Uterine smooth muscle cell (primary cell): ENCODE data around the gene PDE6D. TPM values are rescaled to one million over a fixed set of nuclear protein-coding genes. Genes with fewer than 3 reads are reported as not detected.

Source experiments
- total RNA-seq: library from RNA; depleted of rRNA; stranded (reverse); fragments of >200 nt; gene quantifications from 2 replicates; pipeline ENCODE4 v1.2.3, GENCODE V29; 2014

PDE6D gene
- total RNA-seq: 14.4 and 19.5 TPM in 2 replicates

DNA sequence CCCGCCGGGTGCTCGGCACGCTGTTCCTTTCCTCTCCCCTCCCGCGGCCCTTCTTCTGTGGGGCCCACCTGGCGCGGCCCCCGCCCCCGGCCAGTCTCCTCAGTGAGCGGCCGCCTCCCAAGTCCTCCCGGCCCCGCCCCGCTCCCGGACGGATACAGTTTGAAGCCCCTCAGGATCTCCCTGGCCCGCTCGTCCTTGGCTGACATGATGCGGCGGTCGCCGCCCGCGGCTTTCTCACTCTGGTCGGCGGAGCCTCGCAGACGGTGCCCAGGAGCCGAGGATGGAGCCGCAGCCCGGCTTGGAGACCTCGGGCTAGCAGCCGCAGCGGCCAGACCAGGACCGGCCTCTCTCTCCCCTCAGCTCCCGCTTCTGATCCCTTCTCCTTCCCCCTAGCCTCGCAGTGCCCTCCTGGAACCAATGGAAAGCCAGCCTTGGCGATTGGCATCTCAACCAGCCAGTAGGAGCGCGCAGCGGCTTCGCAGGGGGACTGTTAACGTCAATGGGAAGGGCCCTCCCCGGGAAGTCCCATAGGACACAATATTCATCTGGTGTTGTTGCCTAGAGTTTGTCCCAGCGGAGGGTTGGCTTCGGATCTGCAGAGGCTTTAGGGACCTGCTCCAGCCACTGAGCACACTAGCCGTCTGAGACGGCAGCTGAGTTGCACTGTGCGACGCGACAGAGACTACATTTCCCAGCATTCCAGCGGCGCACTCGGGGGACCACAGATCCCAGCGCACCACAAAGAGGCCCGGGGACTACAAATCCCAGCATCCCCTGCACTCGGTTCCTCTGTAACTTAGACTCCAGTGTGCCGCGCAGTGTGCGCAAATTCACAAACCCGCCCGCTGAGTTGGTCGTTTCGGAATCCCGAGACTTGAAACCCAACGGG, at the start of gene PDE6D:
Gene PDE6D (minus strand): TSS at position 374 of the 889 bp plus-strand sequence. CDS start 168 bp downstream, at position 206.

GRCh38 chr2:231786177-231786916, 5.3 kb upstream of the PDE6D start, which contains the start of gene COPS7B:
Gene COPS7B, plus strand, starts transcription at chr2:231786445. Its CDS starts 2,126 bp downstream, at chr2:231788571.

DNA sequence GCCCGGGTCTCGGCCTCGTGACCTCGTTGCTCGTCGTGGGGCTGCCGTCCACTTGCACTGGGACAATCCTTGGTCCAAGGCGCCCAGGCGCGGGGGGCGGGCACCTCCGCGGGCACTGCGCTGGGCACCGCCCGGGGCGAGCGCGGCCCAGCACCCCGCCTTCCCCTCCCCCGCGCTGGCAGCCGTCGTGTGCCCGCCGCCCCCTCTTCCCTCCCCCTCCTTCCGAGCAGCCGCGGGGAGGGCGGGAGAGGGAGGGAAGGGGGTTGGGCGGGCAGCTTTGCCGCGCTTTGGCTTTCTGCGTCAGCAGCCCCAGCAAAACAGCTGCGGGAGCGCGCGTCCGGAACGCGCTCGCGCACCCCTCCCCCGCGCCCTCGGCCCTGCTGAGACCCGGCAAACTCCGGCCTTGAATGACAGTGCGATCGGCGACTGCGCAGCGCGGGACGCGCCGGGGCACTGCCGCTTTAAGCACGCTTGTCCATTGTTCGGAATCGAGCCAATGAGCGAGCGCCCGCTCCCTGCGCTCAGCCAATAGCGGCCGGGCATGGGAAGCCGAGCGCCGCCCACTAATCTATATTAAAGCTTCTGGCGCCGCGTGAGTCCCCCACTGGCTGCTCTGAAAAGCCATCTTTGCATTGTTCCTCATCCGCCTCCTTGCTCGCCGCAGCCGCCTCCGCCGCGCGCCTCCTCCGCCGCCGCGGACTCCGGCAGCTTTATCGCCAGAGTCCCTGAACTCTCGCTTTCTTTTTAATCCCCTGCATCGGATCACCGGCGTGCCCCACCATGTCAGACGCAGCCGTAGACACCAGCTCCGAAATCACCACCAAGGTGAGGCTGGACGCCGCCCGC, 72.9 kb downstream of the PDE6D start, which contains the start of gene PTMA:
Gene PTMA (plus strand): TSS at position 599 of the 846 bp plus-strand sequence. CDS start 182 bp downstream, at position 781.

Other genes starting within 250 kb of the PDE6D start
- not detected in 2 replicates for gene TEX44, start 188.4 kb downstream of the PDE6D start, total RNA-seq
- 496 and 784 TPM in 2 replicates for gene PTMA, start 72.8 kb downstream of the PDE6D start, total RNA-seq
- 14.7 and 15.6 TPM in 2 replicates for gene COPS7B, start 5.2 kb upstream of the PDE6D start, total RNA-seq
- gene NPPC, start 145.1 kb upstream of the PDE6D start, total RNA-seq: 1.3 TPM in 1 of 2 replicates, not detected in the other
- 21.9 and 25.8 TPM in 2 replicates for gene DIS3L2, start 180.4 kb upstream of the PDE6D start, total RNA-seq